MCF 10A (cell line): ENCODE results near the gene SRSF4. TPM values are rescaled to one million over a fixed set of nuclear protein-coding genes. Genes with fewer than 3 reads are reported as not detected.

Experiments used
- BruUV-seq: library from RNA; stranded (reverse); fragments of 400-500 nt; replicated peaks from 2 replicates; lab custom pipeline; 2021; lab: Mats Ljungman, UMichigan
- CTCF ChIA-PET: fragments of 300-600 bp; sonication (Branson Sonifier 250); formaldehyde crosslinking; extraction: SDS; loops from one replicate; lab custom pipeline; 2021; ENCODE audit warnings: antibody characterized with exemption, inconsistent platforms; lab: Yijun Ruan, JAX
- POLR2A ChIA-PET: fragments of 300-600, 350-650 bp; sonication (Branson Sonifier 250); formaldehyde crosslinking; extraction: SDS; loops from one replicate; lab custom pipeline; 2020; ENCODE audit warnings: antibody characterized with exemption, inconsistent platforms; lab: Yijun Ruan, JAX
- DNase-seq: peaks from one replicate; pipeline ENCODE4 v3.0.0-alpha.2; 2018; ENCODE audit not compliant: unreplicated experiment
- H3K27ac Mint-ChIP-seq: one replicate; pipeline ENCODE4 v1.8.0; 2022; ENCODE audit warnings: mild to moderate bottlenecking, low read depth, mixed read lengths; ENCODE audit not compliant: unreplicated experiment
- H3K27me3 Mint-ChIP-seq: one replicate; pipeline ENCODE4 v1.8.0; 2022; ENCODE audit warnings: mixed read lengths; ENCODE audit not compliant: insufficient read depth, unreplicated experiment
- H3K36me3 Mint-ChIP-seq: one replicate; pipeline ENCODE4 v1.8.0; 2022; ENCODE audit warnings: mild to moderate bottlenecking, moderate library complexity, mixed read lengths; ENCODE audit not compliant: insufficient read depth, unreplicated experiment
- H3K4me1 Mint-ChIP-seq: one replicate; pipeline ENCODE4 v1.8.0; 2022; ENCODE audit warnings: mixed read lengths; ENCODE audit not compliant: insufficient read depth, unreplicated experiment
- H3K4me3 Mint-ChIP-seq: one replicate; pipeline ENCODE4 v1.8.0; 2022; ENCODE audit warnings: mild to moderate bottlenecking, moderate library complexity, mixed read lengths; ENCODE audit not compliant: unreplicated experiment
- H3K9me3 Mint-ChIP-seq: one replicate; pipeline ENCODE4 v1.8.0; 2022; ENCODE audit warnings: mixed read lengths; ENCODE audit not compliant: unreplicated experiment
- CTCF ChIP-seq: fragments of 200-600 bp; IDR thresholded peaks from one replicate; pipeline ENCODE4 v1.8.0; 2022; ENCODE audit warnings: antibody characterized with exemption, mild to moderate bottlenecking; ENCODE audit not compliant: unreplicated experiment
- intact Hi-C: fragments of 100-400 bp; cut with micrococcal nuclease; formaldehyde crosslinking; loops from 2 replicates; pipeline ENCODE4 v1.14.1; 2022
- total RNA-seq: library from RNA; stranded (reverse); gene quantifications from 2 replicates; pipeline ENCODE4 v1.2.3, GENCODE V29; 2022

Gene SRSF4
- total RNA-seq, 1 experiment from 2014 or later, result 95.8 TPM

- H3K27ac Mint-ChIP-seq, result no peak overlapping the region
- peaks cover 83% of the 10 kb centered on the region for H3K36me3 Mint-ChIP-seq
- no peaks in the 10 kb centered on the region for H3K27me3 Mint-ChIP-seq
- BruUV-seq, result no TSS peak
- DNase-seq, result no peak
- POLR2A ChIA-PET, result interaction anchor here (0.6 to 4.9 kb wide), 5 partner anchors 9 to 1776 kb away, joined by 3 to 29 read pairs (median 3); partner anchors contain the start of genes SRSF4 and YTHDF2
- no peaks in the 10 kb centered on the region for H3K9me3 Mint-ChIP-seq
- CTCF ChIA-PET, result interaction anchor here (1.2 to 1.4 kb wide), 2 partner anchors 10 to 131 kb away, joined by 4 read pairs; no protein-coding TSS in a partner anchor
- H3K4me1 Mint-ChIP-seq, result peaks cover 20% of the 10 kb centered on the region
- intact Hi-C loops, result no loop called here
- no peak for TF ChIP-seq CTCF
- no peak overlapping the region for H3K4me3 Mint-ChIP-seq
Measured at GRCh38 chr1:29169976-29170375, 11.7 kb downstream of the SRSF4 start.

- Mint-ChIP-seq H3K27ac (no peak overlapping the region), H3K4me3 (no peak overlapping the region), H3K27me3 (no peaks in the 10 kb centered on the region), H3K9me3 (no peaks in the 10 kb centered on the region), H3K4me1 (peaks cover 24% of the 10 kb centered on the region), H3K36me3 (peaks cover 95% of the 10 kb centered on the region)
- POLR2A ChIA-PET, result interaction anchor here (0.8 to 1.2 kb wide), 2 partner anchors 10 to 12 kb away, joined by 4 to 6 read pairs; no protein-coding TSS in a partner anchor
- no TSS peak for BruUV-seq
- TF ChIP-seq CTCF, result no peak
- CTCF ChIA-PET, result interaction anchor here (0.6 to 1.7 kb wide), 4 partner anchors 30 to 411 kb away, joined by 3 to 4 read pairs (median 3); no protein-coding TSS in a partner anchor
- intact Hi-C loops, result no loop called here
- no peak for DNase-seq
Measured at GRCh38 chr1:29167904-29168303, 13.8 kb downstream of the SRSF4 start.

- no peaks in the 10 kb centered on the region for H3K27me3 Mint-ChIP-seq
- peaks cover 22% of the 10 kb centered on the region for H3K4me1 Mint-ChIP-seq
- peaks cover 80% of the 10 kb centered on the region for H3K36me3 Mint-ChIP-seq
- DNase-seq, result no peak
- ChIA-PET CTCF (interaction anchor here (0.9 to 1.7 kb wide), 3 partner anchors 16 to 125 kb away, joined by 3 to 6 read pairs (median 3); no protein-coding TSS in a partner anchor), POLR2A (interaction anchor here (0.8 to 1.2 kb wide), 2 partner anchors 14 to 16 kb away, joined by 3 read pairs; partner anchors contain the start of gene SRSF4)
- intact Hi-C loops, result no loop called here
- no TSS peak for BruUV-seq
- no peak overlapping the region for H3K27ac Mint-ChIP-seq
- H3K9me3 Mint-ChIP-seq, result no peaks in the 10 kb centered on the region
- TF ChIP-seq CTCF, result no peak
- H3K4me3 Mint-ChIP-seq, result no peak overlapping the region
Measured at GRCh38 chr1:29166291-29166878, 15.3 kb downstream of the SRSF4 start.

GRCh38 chr1:29164588-29164987 lies 17.1 kb downstream of the SRSF4 start:
- H3K9me3 Mint-ChIP-seq, result no peaks in the 10 kb centered on the region
- intact Hi-C loops, result no loop called here
- no TSS peak for BruUV-seq
- ChIA-PET POLR2A (no interaction called here), CTCF (no interaction called here)
- H3K4me1 Mint-ChIP-seq, result peaks cover 4% of the 10 kb centered on the region
- no peak overlapping the region for H3K4me3 Mint-ChIP-seq
- no peak for TF ChIP-seq CTCF
- H3K27ac Mint-ChIP-seq, result no peak overlapping the region
- DNase-seq, result no peak
- H3K36me3 Mint-ChIP-seq, result peaks cover 72% of the 10 kb centered on the region
- no peaks in the 10 kb centered on the region for H3K27me3 Mint-ChIP-seq
